DOHH2 (cell line): ENCODE results near the gene NALCN.

Experiments used
- EZH2phosphoT487 ChIP-seq: fragments of 200-600 bp; sonication (generic); IDR thresholded peaks from 2 replicates; pipeline ENCODE4 v1.6.1; 2017; ENCODE audit warnings: borderline replicate concordance, mild to moderate bottlenecking, antibody characterized with exemption, low read length, moderate library complexity, mixed read lengths
- TF ChIP-seq, protein P1 (sequence below): fragments of 200-600 bp; sonication (generic); IDR thresholded peaks from one replicate; pipeline ENCODE4 v1.5.1; 2014; ENCODE audit warnings: antibody characterized with exemption, mild to moderate bottlenecking, low read depth, low read length; ENCODE audit not compliant: poor library complexity, severe bottlenecking

DNA sequence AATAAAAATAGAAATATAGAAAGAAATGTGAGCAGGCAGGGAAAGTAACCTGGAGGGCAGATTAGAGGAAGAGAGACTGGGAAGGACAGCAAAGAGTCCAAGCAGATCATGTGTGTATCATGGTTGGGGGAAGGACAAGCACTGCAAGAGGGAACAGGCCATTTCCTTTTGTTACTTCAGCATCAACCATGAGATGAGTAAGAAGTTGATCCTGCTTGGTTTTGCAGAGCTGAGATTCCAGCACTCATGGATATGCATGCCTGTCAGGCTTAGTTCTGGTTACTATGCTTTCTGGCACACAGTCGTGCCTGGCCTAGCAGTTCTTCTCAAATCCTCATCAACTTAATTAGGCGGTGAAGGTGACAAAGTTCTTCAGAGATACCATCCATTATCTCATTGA is 18.1 kb downstream of the NALCN start:
- TF ChIP-seq, protein P1, sequence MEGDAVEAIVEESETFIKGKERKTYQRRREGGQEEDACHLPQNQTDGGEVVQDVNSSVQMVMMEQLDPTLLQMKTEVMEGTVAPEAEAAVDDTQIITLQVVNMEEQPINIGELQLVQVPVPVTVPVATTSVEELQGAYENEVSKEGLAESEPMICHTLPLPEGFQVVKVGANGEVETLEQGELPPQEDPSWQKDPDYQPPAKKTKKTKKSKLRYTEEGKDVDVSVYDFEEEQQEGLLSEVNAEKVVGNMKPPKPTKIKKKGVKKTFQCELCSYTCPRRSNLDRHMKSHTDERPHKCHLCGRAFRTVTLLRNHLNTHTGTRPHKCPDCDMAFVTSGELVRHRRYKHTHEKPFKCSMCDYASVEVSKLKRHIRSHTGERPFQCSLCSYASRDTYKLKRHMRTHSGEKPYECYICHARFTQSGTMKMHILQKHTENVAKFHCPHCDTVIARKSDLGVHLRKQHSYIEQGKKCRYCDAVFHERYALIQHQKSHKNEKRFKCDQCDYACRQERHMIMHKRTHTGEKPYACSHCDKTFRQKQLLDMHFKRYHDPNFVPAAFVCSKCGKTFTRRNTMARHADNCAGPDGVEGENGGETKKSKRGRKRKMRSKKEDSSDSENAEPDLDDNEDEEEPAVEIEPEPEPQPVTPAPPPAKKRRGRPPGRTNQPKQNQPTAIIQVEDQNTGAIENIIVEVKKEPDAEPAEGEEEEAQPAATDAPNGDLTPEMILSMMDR, result no peak
- TF ChIP-seq EZH2phosphoT487, result no peak
